Gastrocnemius medialis (tissue), 4 donors: ENCODE results near the gene TRO. TPM values are rescaled to one million over a fixed set of nuclear protein-coding genes. Genes with fewer than 3 reads are reported as not detected.
A peak's percentile ranks its signal among the peaks of the same experiment; 100 is the strongest.

Experiments used
- ATAC-seq, 2 donors: fragments of 150-250 bp; one replicate each; pipeline ENCODE4 v1.9.1; 2016
- DNase-seq, 2 donors: peaks; one replicate each; pipeline ENCODE4 v3.0.0-alpha.2; 2019
- H3K27ac ChIP-seq, 4 donors: fragments of 200-600 bp; sonication (generic); 1 replicate in 1 of 4; 2 replicates in 3 of 4; pipeline ENCODE4 v1.5.1; 2016 to 2018; ENCODE audit warnings: mild to moderate bottlenecking in 2 of 4, moderate library complexity in 1 of 4
- H3K27me3 ChIP-seq, 3 donors: fragments of 200-600 bp; sonication (generic) in 2 of 3; 1 replicate in 1 of 3; 2 replicates in 2 of 3; pipeline versions ENCODE4 v1.5.1 to v1.6.0; 2016 to 2019; ENCODE audit warnings: mild to moderate bottlenecking in 1 of 3, moderate library complexity in 1 of 3
- H3K36me3 ChIP-seq, 2 donors: fragments of 200-600 bp; sonication (generic) in 1 of 2; one replicate each; pipeline ENCODE4 v1.5.1; 2017 to 2018
- H3K4me1 ChIP-seq, 2 donors: fragments of 200-600 bp; sonication (generic) in 1 of 2; one replicate each; pipeline ENCODE4 v1.5.1; 2016 to 2017; ENCODE audit warnings: mild to moderate bottlenecking in 2 of 2
- H3K4me3 ChIP-seq, 4 donors: fragments of 200-600 bp; sonication (generic) in 3 of 4; 1 replicate in 1 of 4; 2 replicates in 3 of 4; pipeline ENCODE4 v1.5.1; 2016 to 2019; ENCODE audit warnings: mild to moderate bottlenecking in 2 of 4
- H3K9me3 ChIP-seq, 3 donors: fragments of 200-600 bp; sonication (generic) in 2 of 3; 1 replicate in 1 of 3; 2 replicates in 2 of 3; pipeline ENCODE4 v1.5.1; 2016 to 2019
- CTCF ChIP-seq, 5 experiments: fragments of 450-650 bp in 3 of 5; fragments of 200-600 bp in 2 of 5; sonication (generic) in 2 of 5; IDR thresholded peaks in 4 of 5; conservative IDR thresholded peaks in 1 of 5; 1 replicate in 4 of 5; 2 replicates in 1 of 5; pipeline ENCODE4 v1.5.1; 2016 to 2019; ENCODE audit warnings: antibody characterized with exemption in 5 of 5, mild to moderate bottlenecking in 3 of 5, moderate library complexity in 3 of 5
- POLR2A ChIP-seq, 2 donors: fragments of 450-650 bp; IDR thresholded peaks; one replicate each; pipeline ENCODE4 v1.6.1; 2017; ENCODE audit warnings: antibody characterized with exemption in 2 of 2, mild to moderate bottlenecking in 2 of 2, moderate library complexity in 2 of 2
- in situ Hi-C, 4 donors: fragments of 200-750 bp; cut with MboI; loops; one replicate each; pipeline versions ENCODE4 v1.15.0 to v1.8.0; 2017; ENCODE audit warnings: low sequenced_read_pairs in 4 of 4
- intact Hi-C: fragments of 100-400 bp; cut with DNase I; formaldehyde crosslinking; loops from one replicate; pipeline ENCODE4 v1.15.1; 2023; ENCODE audit warnings: low total_unique reads
- total RNA-seq, 4 donors: library from RNA; depleted of rRNA; stranded (reverse); fragments of >200 nt; gene quantifications; one replicate each; pipeline versions ENCODE4 v1.1.0 to v1.2.3, GENCODE V29; 2016

The TRO gene
- total RNA-seq, 4 donors from 2014 or later: 0.12 to 1.2 (median 0.53) TPM

GRCh38 chrX:54944816-54945215 is 24.2 kb downstream of the TRO start:
- Histone ChIP-seq H3K36me3 (no peaks in the 10 kb centered on the region), H3K4me1 (no peaks in the 10 kb centered on the region), H3K27ac (peak overlapping the region in 2 of 4 donors; percentile 38 to 42), H3K4me3 (no peak overlapping the region), H3K27me3 (no peaks in the 10 kb centered on the region), H3K9me3 (no peaks in the 10 kb centered on the region)
- no peak for TF ChIP-seq CTCF (IDR thresholded peaks at IDR 0.05 in 4 of 5, conservative IDR thresholded peaks at IDR 0.05 in 1 of 5)
- TF ChIP-seq POLR2A (IDR thresholded peaks at IDR 0.05): no peak
- in situ Hi-C loops: no loop called here
- DNase-seq (no peak), ATAC-seq (no peak)
- intact Hi-C loops: no loop called here

- intact Hi-C loops: no loop called here
- Histone ChIP-seq H3K36me3 (no peaks in the 10 kb centered on the region), H3K4me3 (no peak overlapping the region), H3K27me3 (no peaks in the 10 kb centered on the region), H3K9me3 (no peaks in the 10 kb centered on the region), H3K27ac (peak overlapping the region in 2 of 4 donors; percentile 22 to 42), H3K4me1 (no peaks in the 10 kb centered on the region)
- TF ChIP-seq POLR2A (IDR thresholded peaks at IDR 0.05) (no peak), CTCF (IDR thresholded peaks at IDR 0.05 in 4 of 5, conservative IDR thresholded peaks at IDR 0.05 in 1 of 5) (no peak)
- DNase-seq: no peak
- ATAC-seq: peak in 1 of 2 donors; percentile 62
- in situ Hi-C loops: no loop called here
Observed at GRCh38 chrX:54945224-54945623, 24.6 kb downstream of the TRO start.

GRCh38 chrX:54950730-54951375 is 30.2 kb downstream of the TRO start:
- DNase-seq (peak in 1 of 2 donors; percentile 48), ATAC-seq (no peak)
- in situ Hi-C loops (no loop called here), intact Hi-C loops (no loop called here)
- no peaks in the 10 kb centered on the region for H3K36me3 ChIP-seq
- TF ChIP-seq POLR2A (IDR thresholded peaks at IDR 0.05): no peak
- no peak for TF ChIP-seq CTCF (IDR thresholded peaks at IDR 0.05 in 4 of 5, conservative IDR thresholded peaks at IDR 0.05 in 1 of 5)
- H3K4me3 ChIP-seq: no peak overlapping the region
- H3K27me3 ChIP-seq: no peaks in the 10 kb centered on the region
- H3K27ac ChIP-seq: peak overlapping the region in 3 of 4 donors; percentile 23 to 42 (median 34)
- H3K4me1 ChIP-seq: no peaks in the 10 kb centered on the region
- H3K9me3 ChIP-seq: no peaks in the 10 kb centered on the region

- TF ChIP-seq POLR2A (IDR thresholded peaks at IDR 0.05) (no peak), CTCF (IDR thresholded peaks at IDR 0.05 in 4 of 5, conservative IDR thresholded peaks at IDR 0.05 in 1 of 5) (no peak)
- Histone ChIP-seq H3K4me1 (no peaks in the 10 kb centered on the region), H3K9me3 (no peaks in the 10 kb centered on the region), H3K27ac (peak overlapping the region in 3 of 4 donors; percentile 15 to 52 (median 24)), H3K27me3 (no peaks in the 10 kb centered on the region), H3K4me3 (no peak overlapping the region), H3K36me3 (no peaks in the 10 kb centered on the region)
- in situ Hi-C loops: no loop called here
- intact Hi-C loops: no loop called here
- DNase-seq: no peak
- ATAC-seq: peak in 1 of 2 donors; percentile 33
Observed at GRCh38 chrX:54961750-54962149, 41.1 kb downstream of the TRO start.
